Endothelial cell of umbilical vein (primary cell): ENCODE results near the gene VGLL4. TPM values are rescaled to one million over a fixed set of nuclear protein-coding genes. Genes with fewer than 3 reads are reported as not detected.

Experiments used
- BruUV-seq: library from RNA; stranded (reverse); fragments of 400-500 nt; replicated peaks from 2 replicates; lab custom pipeline; 2021; lab: Mats Ljungman, UMichigan
- CTCF ChIA-PET: fragments of 300-600, 350-600 bp; sonication (Branson Sonifier 250); formaldehyde crosslinking; loops from one replicate; lab custom pipeline; 2021; ENCODE audit warnings: antibody characterized with exemption, inconsistent platforms; lab: Charles Lee
- POLR2A ChIA-PET: fragments of 300-600, 350-600 bp; sonication (Branson Sonifier 250); formaldehyde crosslinking; loops from one replicate; lab custom pipeline; 2021; ENCODE audit warnings: antibody characterized with exemption, inconsistent platforms; lab: Charles Lee
- DNase-seq: peaks from one replicate; pipeline ENCODE4 v3.0.0-alpha.2; 2011; ENCODE audit warnings: low read depth, low spot score
- FAIRE-seq: peaks from 2 replicates; lab custom pipeline; 2011; peaks lifted over from hg19 to GRCh38; lab: Jason Lieb, UNC
- H2AFZ ChIP-seq: 2 replicates; pipeline ENCODE4 v1.6.0; 2012; ENCODE audit warnings: low read depth, low read length, control low read depth, inconsistent platforms
- H3K27ac ChIP-seq: 2 replicates; pipeline ENCODE4 v1.5.1; 2011; ENCODE audit warnings: low read depth, mild to moderate bottlenecking, control low read depth, low read length, moderate library complexity; ENCODE audit not compliant: insufficient read depth
- H3K27me3 ChIP-seq, 2 experiments: 2 replicates each; pipeline versions ENCODE4 v1.6.0 to v1.6.1; 2011; ENCODE audit warnings: low read length in 2 of 2, mixed read lengths in 1 of 2; ENCODE audit not compliant: control insufficient read depth in 2 of 2, insufficient read depth in 2 of 2
- H3K36me3 ChIP-seq, 2 experiments: 2 replicates in 1 of 2; 3 replicates in 1 of 2; pipeline ENCODE4 v1.5.1; 2011; ENCODE audit warnings: low read length in 2 of 2, mild to moderate bottlenecking in 1 of 2, moderate library complexity in 1 of 2; ENCODE audit not compliant: control insufficient read depth in 2 of 2, insufficient read depth in 2 of 2; ENCODE audit errors: extremely low read depth in 1 of 2
- H3K4me1 ChIP-seq: 3 replicates; pipeline ENCODE4 v1.5.1; 2011; ENCODE audit warnings: mild to moderate bottlenecking, low read length; ENCODE audit not compliant: control insufficient read depth, insufficient read depth; ENCODE audit errors: extremely low read depth
- H3K4me2 ChIP-seq: 2 replicates; pipeline ENCODE4 v1.6.1; 2011; ENCODE audit warnings: low read length, control low read depth, mixed read lengths; ENCODE audit not compliant: insufficient read depth
- H3K4me3 ChIP-seq, 3 experiments: fragments of 200-600 bp in 1 of 3; sonication (generic), shearing (Covaris generic) in 1 of 3; replicated peaks in 1 of 3; 2 replicates each; pipeline ENCODE4 v1.5.1; 2011 to 2016; ENCODE audit warnings: control low read depth in 3 of 3, low read length in 3 of 3, mild to moderate bottlenecking in 2 of 3, inconsistent platforms in 1 of 3, low read depth in 1 of 3, moderate library complexity in 1 of 3; ENCODE audit not compliant: insufficient read depth in 1 of 3
- H3K79me2 ChIP-seq: 2 replicates; pipeline ENCODE4 v1.6.0; 2012; ENCODE audit warnings: low read length, inconsistent platforms; ENCODE audit not compliant: control insufficient read depth, insufficient read depth
- H3K9ac ChIP-seq: replicated peaks from 2 replicates; pipeline ENCODE3; 2011; ENCODE audit warnings: low read length, control low read depth; ENCODE audit not compliant: insufficient read depth; ENCODE audit errors: extremely low read depth
- H3K9me1 ChIP-seq: replicated peaks from 3 replicates; pipeline ENCODE4 v1.6.0; 2011; ENCODE audit warnings: mild to moderate bottlenecking, low read length; ENCODE audit not compliant: control insufficient read depth, insufficient read depth; ENCODE audit errors: extremely low read depth
- H3K9me3 ChIP-seq: replicated peaks from 2 replicates; pipeline ENCODE4 v1.5.1; 2012; ENCODE audit warnings: low read length, inconsistent platforms; ENCODE audit not compliant: control insufficient read depth, insufficient read depth
- H4K20me1 ChIP-seq: replicated peaks from 2 replicates; pipeline ENCODE3; 2011; ENCODE audit warnings: mild to moderate bottlenecking, low read length; ENCODE audit not compliant: control insufficient read depth, insufficient read depth; ENCODE audit errors: extremely low read depth
- CTCF ChIP-seq, 2 donors: IDR thresholded peaks; 1 replicate in 1 of 2; 2 replicates in 1 of 2; pipeline ENCODE4 v1.5.1; 2011; ENCODE audit warnings: low read length in 2 of 2, mild to moderate bottlenecking in 2 of 2, moderate library complexity in 2 of 2, control low read depth in 1 of 2, inconsistent platforms in 1 of 2, low read depth in 1 of 2; ENCODE audit not compliant: insufficient read depth in 1 of 2; ENCODE audit errors: extremely low read depth in 1 of 2
- EZH2 ChIP-seq: IDR thresholded peaks from 2 replicates; pipeline ENCODE4 v1.6.1; 2012; ENCODE audit warnings: borderline replicate concordance, low read depth, mild to moderate bottlenecking, moderate library complexity, low read length, inconsistent platforms; ENCODE audit not compliant: severe bottlenecking
- FOS ChIP-seq: IDR thresholded peaks from 2 replicates; pipeline ENCODE4 v1.6.1; 2011; ENCODE audit warnings: mild to moderate bottlenecking, low read length, moderate library complexity, borderline replicate concordance; ENCODE audit not compliant: insufficient read depth
- GATA2 ChIP-seq: IDR thresholded peaks from 2 replicates; pipeline ENCODE4 v1.7.0; 2011; ENCODE audit warnings: low read depth, mild to moderate bottlenecking, moderate library complexity, mixed read lengths, low read length; ENCODE audit not compliant: insufficient read length, insufficient read depth
- JUN ChIP-seq: IDR thresholded peaks from 2 replicates; pipeline ENCODE4 v1.6.1; 2011; ENCODE audit warnings: borderline replicate concordance, low read depth; ENCODE audit not compliant: insufficient read length, insufficient read depth
- MAX ChIP-seq: IDR thresholded peaks from 2 replicates; pipeline ENCODE4 v1.6.1; 2011; ENCODE audit not compliant: insufficient read depth, insufficient read length
- MYC ChIP-seq: IDR thresholded peaks from one replicate; pipeline ENCODE4 v1.6.1; 2011; ENCODE audit warnings: mild to moderate bottlenecking, low read depth, low read length
- POLR2A ChIP-seq: IDR thresholded peaks from 2 replicates; pipeline ENCODE4 v1.6.1; 2012; ENCODE audit warnings: low read depth, mild to moderate bottlenecking, control low read depth, low read length
- POLR2AphosphoS5 ChIP-seq: IDR thresholded peaks from 2 replicates; pipeline ENCODE4 v1.6.1; 2012; ENCODE audit warnings: low read depth, mild to moderate bottlenecking, control low read depth, low read length, moderate library complexity; ENCODE audit not compliant: insufficient read depth
- dilution Hi-C: fragments of 300-500 bp; cut with MboI; formaldehyde crosslinking; loops from one replicate; pipeline ENCODE4 v1.15.0; 2019; ENCODE audit warnings: low sequenced_read_pairs; ENCODE audit not compliant: extremely low pct_ligation_motif_present
- intact Hi-C: fragments of 100-400 bp; cut with micrococcal nuclease; formaldehyde crosslinking; loops from one replicate; pipeline ENCODE4 v1.10.0; 2022
- polyA plus RNA-seq, 4 experiments: library from polyadenylated mRNA; depleted of rRNA in 3 of 4; stranded (reverse) in 3 of 4; unstranded in 1 of 4; fragments of >200 nt; gene quantifications; 2 replicates each; pipeline versions ENCODE4 v1.2.1 to v1.2.3, GENCODE V29; 2011 to 2012; ENCODE audit warnings: missing spikeins in 1 of 4
- total RNA-seq: library from RNA; stranded (reverse); gene quantifications from 2 replicates; pipeline ENCODE4 v1.2.3, GENCODE V29; 2021

VGLL4 gene
- total and polyA plus RNA-seq, 2 donors (not counting 3 experiments of a cell fraction or from before 2014, with no cell fraction given), result 67.0 to 78.9 TPM

GRCh38 chr3:11543141-11543947, 100.4 kb downstream of the VGLL4 start:
- Histone ChIP-seq H3K4me1 (peaks cover under 1% of the 10 kb centered on the region), H3K4me2 (no peak overlapping the region), H3K9ac (no peak overlapping the region), H2AFZ (no peak overlapping the region), H3K36me3 (no peaks in the 10 kb centered on the region), H3K9me1 (no peaks in the 10 kb centered on the region), H3K79me2 (no peaks in the 10 kb centered on the region), H3K27ac (no peak overlapping the region), H3K27me3 (no peaks in the 10 kb centered on the region), H3K4me3 (no peak overlapping the region), H4K20me1 (no peaks in the 10 kb centered on the region), H3K9me3 (no peaks in the 10 kb centered on the region)
- intact Hi-C loops, result no loop called here
- ChIA-PET CTCF (no interaction called here), POLR2A (no interaction called here)
- dilution Hi-C loops, result no loop called here
- FAIRE-seq, result no peak
- DNase-seq, result no peak
- no TSS peak for BruUV-seq
- no peak for TF ChIP-seq JUN
- TF ChIP-seq POLR2A, result no peak

- Histone ChIP-seq H3K27ac (no peak overlapping the region), H3K79me2 (no peaks in the 10 kb centered on the region), H3K4me2 (no peak overlapping the region), H3K9me3 (no peaks in the 10 kb centered on the region), H3K9me1 (no peaks in the 10 kb centered on the region), H3K4me1 (no peaks in the 10 kb centered on the region), H3K9ac (no peak overlapping the region), H3K27me3 (no peaks in the 10 kb centered on the region), H3K4me3 (no peak overlapping the region), H2AFZ (no peak overlapping the region), H4K20me1 (no peaks in the 10 kb centered on the region), H3K36me3 (no peaks in the 10 kb centered on the region)
- CTCF ChIA-PET, result interaction anchor here (1.1 kb wide), 1 partner anchor 9 kb away, joined by 4 read pairs; no protein-coding TSS in a partner anchor
- intact Hi-C loops (no loop called here), dilution Hi-C loops (no loop called here)
- FAIRE-seq (no peak), DNase-seq (no peak)
- TF ChIP-seq FOS (no peak), EZH2 (no peak), POLR2A (no peak), MYC (no peak), MAX (no peak), POLR2AphosphoS5 (no peak), GATA2 (no peak), JUN (no peak), CTCF (IDR thresholded peaks at IDR 0.05; ENCODE audit: extremely low read depth in 1 of 2, insufficient read depth in 1 of 2, low read depth in 1 of 2, low read length in 2 of 2) (no peak)
- no TSS peak for BruUV-seq
- POLR2A ChIA-PET, result no interaction called here
These were observed 101.2 kb downstream of the VGLL4 start for GRCh38 chr3:11542551-11542950.
